Activated T-cell treated with anti-CD3 and anti-CD28 coated beads, Interleukin-2, amount 50 U/mL, for 4 hours (primary cell): ENCODE measurements around the gene ERCC4. TPM values are rescaled to one million over a fixed set of nuclear protein-coding genes. Genes with fewer than 3 reads are reported as not detected.
A peak's percentile ranks its signal among the peaks of the same experiment; 100 is the strongest.
"Not testable (repeated sequence)": the region's sequence is repeated elsewhere in the genome, so short reads cannot be mapped to it uniquely, and the experiment has no call there.

Experiments
- ATAC-seq, 2 donors: fragments of 200-7000 bp; cut with Tn5 transposase; one replicate each; pipeline ENCODE4 v1.10.0; 2021
- DNase-seq: peaks from one replicate; pipeline ENCODE4 v3.0.0-alpha.2; 2020
- H3K27me3 Mint-ChIP-seq: one replicate; pipeline ENCODE4 v1.8.0; 2021; ENCODE audit warnings: low read depth, mixed read lengths
- H3K36me3 Mint-ChIP-seq: one replicate; pipeline ENCODE4 v1.8.0; 2022; ENCODE audit warnings: mixed read lengths; ENCODE audit not compliant: insufficient read depth
- H3K4me1 Mint-ChIP-seq: one replicate; pipeline ENCODE4 v1.8.0; 2021; ENCODE audit warnings: low read depth, mixed read lengths
- H3K4me3 Mint-ChIP-seq: one replicate; pipeline ENCODE4 v1.8.0; 2021; ENCODE audit warnings: mild to moderate bottlenecking, moderate library complexity, mixed read lengths
- H3K9me3 Mint-ChIP-seq: one replicate; pipeline ENCODE4 v1.8.0; 2021; ENCODE audit warnings: mixed read lengths
- total RNA-seq, 3 donors: library from RNA; stranded (reverse); gene quantifications; one replicate each; pipeline ENCODE4 v1.2.1, GENCODE V29; 2021

ERCC4 gene
- total RNA-seq, 3 donors from 2014 or later = 11.4 to 16.7 (median 12.1) TPM

DNA sequence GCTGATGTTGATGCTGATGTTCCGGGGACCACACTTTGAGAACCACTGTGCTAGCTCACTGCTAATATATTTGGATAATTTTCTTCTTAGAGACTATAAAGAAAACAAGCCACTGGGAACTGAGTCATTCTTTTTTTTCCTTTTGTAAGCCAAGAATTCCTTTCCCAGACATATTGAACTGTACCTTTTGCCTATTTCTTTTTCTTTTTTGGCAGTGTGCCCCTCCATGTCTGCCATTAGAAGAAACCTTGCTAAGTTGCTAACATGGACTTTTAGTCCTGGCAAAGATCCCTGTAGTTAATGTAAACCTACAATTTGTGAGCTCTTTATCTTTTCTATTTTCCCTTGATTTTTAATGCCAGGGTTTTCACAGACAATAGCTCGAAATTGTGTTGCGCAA is 17.3 kb upstream of the ERCC4 start:
- ATAC-seq (no peak), DNase-seq (no peak)
- Mint-ChIP-seq H3K9me3 (no peaks in the 10 kb centered on the region), H3K27me3 (peaks cover 31% of the 10 kb centered on the region), H3K4me1 (peaks cover 1% of the 10 kb centered on the region), H3K36me3 (no peaks in the 10 kb centered on the region), H3K4me3 (no peak overlapping the region)

DNA sequence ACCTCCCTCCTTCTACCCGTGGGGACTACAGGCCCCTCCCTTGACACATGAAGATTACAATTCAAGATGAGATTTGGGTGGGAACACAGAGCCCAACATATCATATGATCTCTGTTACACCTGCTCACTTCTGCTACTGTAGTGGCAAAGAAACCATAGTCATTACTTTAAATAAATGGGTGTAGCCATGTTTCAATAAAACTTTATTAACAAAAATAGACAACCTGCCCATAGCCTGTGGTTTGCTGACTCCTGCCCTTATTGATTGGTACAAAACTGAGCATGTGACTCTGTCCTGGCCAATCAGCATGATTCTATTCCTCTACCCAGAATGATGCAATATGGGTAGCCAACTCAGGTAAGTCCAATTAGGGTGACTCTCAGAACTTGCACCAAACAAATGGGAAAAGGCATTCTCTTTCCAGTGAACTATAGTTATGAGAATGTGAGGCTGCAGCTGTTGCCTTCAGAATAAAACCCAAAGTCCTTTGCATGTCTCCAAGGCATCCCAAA is 15.7 kb upstream of the ERCC4 start:
- peaks cover 1% of the 10 kb centered on the region for H3K4me1 Mint-ChIP-seq
- no peak overlapping the region for H3K4me3 Mint-ChIP-seq
- no peaks in the 10 kb centered on the region for H3K36me3 Mint-ChIP-seq
- peaks cover 39% of the 10 kb centered on the region for H3K27me3 Mint-ChIP-seq
- ATAC-seq (no peak), DNase-seq (no peak)
- H3K9me3 Mint-ChIP-seq = no peaks in the 10 kb centered on the region

DNA sequence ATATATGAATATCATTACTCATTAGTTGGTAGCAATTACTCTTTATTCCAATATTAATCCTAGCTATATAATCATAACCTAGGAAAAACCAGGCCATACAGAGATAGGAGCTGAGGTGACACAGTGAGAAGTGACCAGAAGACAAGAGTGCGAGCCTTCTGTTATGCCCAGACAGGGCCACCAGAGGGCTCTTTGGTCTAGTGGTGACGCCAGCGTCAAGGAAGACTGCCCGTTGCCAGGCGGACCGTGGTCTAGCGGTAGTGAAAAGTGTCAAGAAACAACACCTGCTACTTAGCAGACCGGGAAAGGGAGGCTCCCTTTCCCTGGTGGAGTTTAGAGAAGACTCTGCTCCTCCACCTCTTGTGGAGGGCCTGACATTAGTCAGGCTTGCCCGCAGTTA is 15.1 kb upstream of the ERCC4 start:
- not testable (repeated sequence) for ATAC-seq, H3K4me3 Mint-ChIP-seq, H3K36me3 Mint-ChIP-seq, H3K4me1 Mint-ChIP-seq, H3K9me3 Mint-ChIP-seq, DNase-seq
- H3K27me3 Mint-ChIP-seq = peaks cover 42% of the 10 kb centered on the region

DNA sequence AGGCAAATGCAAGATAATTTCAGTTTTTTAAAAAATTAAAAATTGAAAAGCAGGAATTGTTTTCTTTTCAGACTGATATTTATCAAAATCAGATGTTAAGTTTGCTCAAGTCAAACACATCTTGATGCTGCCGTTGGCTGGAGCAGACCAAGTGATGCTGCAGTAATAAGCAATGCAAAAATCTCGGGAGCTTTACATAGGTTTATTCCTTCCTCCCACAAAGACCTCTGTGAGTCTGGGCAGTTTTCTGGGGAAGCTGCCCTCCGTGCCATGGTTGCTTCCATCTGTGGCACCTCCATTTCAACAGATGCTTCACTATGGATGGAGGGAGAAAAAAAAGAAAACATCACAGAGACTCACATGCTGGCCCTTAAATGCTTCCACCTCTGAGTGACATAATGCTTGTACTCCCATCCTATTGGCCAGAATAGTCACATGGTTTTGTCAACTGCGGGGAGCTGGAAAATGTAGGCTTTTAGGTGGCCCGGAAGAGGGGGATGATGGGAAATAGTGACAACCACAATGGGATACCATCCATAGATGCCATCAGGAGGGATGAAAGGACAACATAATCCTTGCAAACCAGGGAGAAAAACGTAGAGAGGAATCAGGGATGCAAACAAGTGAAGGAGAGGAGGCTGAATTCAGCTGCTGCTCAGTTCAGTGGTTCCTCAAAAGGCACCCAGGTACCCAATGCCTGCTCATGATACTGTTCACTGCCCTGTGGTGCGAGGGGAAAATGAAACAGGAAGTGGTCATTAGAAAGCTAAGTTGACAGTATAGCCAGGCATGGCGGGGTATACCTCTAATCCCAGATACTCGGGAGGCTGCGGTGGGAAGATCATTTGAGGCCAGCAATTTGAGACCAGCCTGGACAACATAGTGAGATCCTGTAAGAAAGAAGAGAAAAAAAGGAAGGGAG is 13.5 kb upstream of the ERCC4 start:
- H3K4me3 Mint-ChIP-seq = no peak overlapping the region
- DNase-seq (no peak), ATAC-seq (no peak)
- H3K9me3 Mint-ChIP-seq = no peaks in the 10 kb centered on the region
- H3K4me1 Mint-ChIP-seq = peaks cover 1% of the 10 kb centered on the region
- H3K36me3 Mint-ChIP-seq = no peaks in the 10 kb centered on the region
- peaks cover 44% of the 10 kb centered on the region for H3K27me3 Mint-ChIP-seq

DNA sequence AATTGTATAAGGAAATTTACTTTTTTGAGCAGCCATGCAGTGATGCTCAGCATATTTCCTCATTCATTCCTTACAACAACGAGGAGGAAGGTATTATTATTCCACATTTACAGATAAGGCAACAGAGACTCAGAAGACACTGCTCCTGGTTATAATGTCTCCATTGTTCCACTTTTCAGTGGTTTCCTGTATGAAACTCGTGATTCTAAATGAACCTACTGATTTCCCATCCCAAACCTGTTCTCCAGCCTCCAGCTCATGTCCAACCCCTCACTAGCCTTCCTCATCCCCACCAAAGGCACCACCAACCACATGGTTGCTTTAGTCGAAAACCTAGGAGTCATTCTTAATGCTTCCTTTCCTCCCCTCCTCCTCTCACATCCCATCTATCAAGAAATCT is 12.5 kb upstream of the ERCC4 start:
- Mint-ChIP-seq H3K27me3 (peaks cover 48% of the 10 kb centered on the region), H3K9me3 (peaks cover 4% of the 10 kb centered on the region), H3K4me1 (peaks cover 1% of the 10 kb centered on the region), H3K36me3 (no peaks in the 10 kb centered on the region), H3K4me3 (no peak overlapping the region)
- ATAC-seq (no peak), DNase-seq (no peak)

DNA sequence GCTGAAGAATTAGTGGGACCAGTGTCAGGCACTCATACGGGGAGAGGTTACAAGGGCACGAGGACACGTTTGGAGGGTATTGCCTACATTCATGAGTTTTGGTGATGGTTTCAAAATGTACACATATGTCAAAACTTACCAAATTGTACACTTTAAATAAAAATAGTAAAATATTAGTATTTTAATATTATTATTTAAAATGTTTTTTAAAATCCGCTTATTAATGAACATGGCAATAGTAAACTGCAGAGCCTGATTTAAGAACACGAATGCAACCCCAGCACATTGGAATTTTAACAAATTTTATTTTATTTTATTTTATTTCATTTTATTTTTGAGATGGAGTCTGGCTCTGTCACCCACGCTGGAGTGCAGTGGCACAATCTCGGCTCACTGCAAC is 10.9 kb upstream of the ERCC4 start:
- ATAC-seq (no peak), DNase-seq (no peak)
- H3K4me1 Mint-ChIP-seq = peaks cover 1% of the 10 kb centered on the region
- H3K9me3 Mint-ChIP-seq = peaks cover 4% of the 10 kb centered on the region
- no peak overlapping the region for H3K4me3 Mint-ChIP-seq
- H3K27me3 Mint-ChIP-seq = peaks cover 40% of the 10 kb centered on the region
- no peaks in the 10 kb centered on the region for H3K36me3 Mint-ChIP-seq

DNA sequence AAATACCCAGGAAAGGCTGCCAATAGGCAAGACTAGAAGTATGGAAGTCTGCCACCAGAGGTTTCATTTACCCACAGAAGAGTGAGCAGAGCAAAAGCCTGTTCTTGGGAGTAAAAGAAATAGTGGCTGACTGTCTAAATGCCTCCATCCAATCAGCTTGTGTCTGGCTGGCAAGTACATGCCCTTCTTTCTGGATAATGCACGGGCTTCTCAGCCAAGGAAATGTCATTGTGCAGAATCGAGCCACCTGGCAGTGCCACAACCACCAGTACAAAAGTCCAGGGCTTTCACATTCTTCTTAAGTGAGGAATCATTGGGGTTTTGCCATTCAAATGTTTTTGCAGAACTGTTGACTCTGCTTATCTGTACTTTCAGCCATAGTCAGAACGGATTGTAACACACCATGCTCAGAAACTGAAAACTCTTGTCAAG is 10.1 kb upstream of the ERCC4 start:
- ATAC-seq (no peak), DNase-seq (no peak)
- H3K4me1 Mint-ChIP-seq = peaks cover 1% of the 10 kb centered on the region
- no peaks in the 10 kb centered on the region for H3K36me3 Mint-ChIP-seq
- no peak overlapping the region for H3K4me3 Mint-ChIP-seq
- H3K27me3 Mint-ChIP-seq = peaks cover 40% of the 10 kb centered on the region
- peaks cover 4% of the 10 kb centered on the region for H3K9me3 Mint-ChIP-seq

DNA sequence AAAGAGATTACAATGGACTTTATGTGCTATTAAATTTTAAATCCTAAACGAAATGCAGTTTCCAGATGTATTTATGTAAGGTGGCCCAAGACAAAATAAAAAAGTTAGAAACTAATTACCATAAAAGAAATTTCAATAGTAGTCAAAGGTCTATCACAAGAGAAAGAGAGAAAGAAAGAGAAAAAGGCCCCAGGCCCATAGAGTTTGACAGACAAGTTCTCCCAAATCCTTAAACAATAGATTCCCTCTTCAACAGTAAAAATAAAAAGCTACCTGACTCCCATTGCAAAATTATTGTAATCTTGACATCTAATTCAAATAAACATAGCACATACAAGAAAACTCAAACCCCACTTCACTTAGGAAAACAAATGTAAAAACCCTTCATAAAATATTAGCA is 8.6 kb upstream of the ERCC4 start:
- peaks cover 1% of the 10 kb centered on the region for H3K4me1 Mint-ChIP-seq
- H3K27me3 Mint-ChIP-seq = peaks cover 33% of the 10 kb centered on the region
- peaks cover 4% of the 10 kb centered on the region for H3K9me3 Mint-ChIP-seq
- ATAC-seq = no peak
- DNase-seq = no peak
- no peaks in the 10 kb centered on the region for H3K36me3 Mint-ChIP-seq
- no peak overlapping the region for H3K4me3 Mint-ChIP-seq

DNA sequence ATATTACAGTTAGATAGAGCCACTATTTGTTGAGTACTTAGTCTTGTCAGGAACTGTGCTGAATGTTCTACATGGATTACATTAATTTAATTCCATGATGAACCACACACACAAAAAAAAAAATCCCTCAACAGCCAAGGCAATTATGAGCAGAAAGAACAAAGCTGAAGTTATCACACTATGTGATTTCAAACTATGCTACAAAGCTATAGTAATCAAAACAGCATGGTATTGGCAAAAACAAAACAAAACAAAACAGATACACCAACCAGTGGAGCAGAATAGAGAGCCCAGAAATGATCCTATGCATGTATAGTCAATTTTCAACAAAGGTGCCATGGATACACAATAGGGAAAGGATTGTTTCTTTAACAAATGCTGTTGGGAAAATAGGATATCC is 8.1 kb upstream of the ERCC4 start:
- no peaks in the 10 kb centered on the region for H3K4me1 Mint-ChIP-seq
- no peaks in the 10 kb centered on the region for H3K36me3 Mint-ChIP-seq

DNA sequence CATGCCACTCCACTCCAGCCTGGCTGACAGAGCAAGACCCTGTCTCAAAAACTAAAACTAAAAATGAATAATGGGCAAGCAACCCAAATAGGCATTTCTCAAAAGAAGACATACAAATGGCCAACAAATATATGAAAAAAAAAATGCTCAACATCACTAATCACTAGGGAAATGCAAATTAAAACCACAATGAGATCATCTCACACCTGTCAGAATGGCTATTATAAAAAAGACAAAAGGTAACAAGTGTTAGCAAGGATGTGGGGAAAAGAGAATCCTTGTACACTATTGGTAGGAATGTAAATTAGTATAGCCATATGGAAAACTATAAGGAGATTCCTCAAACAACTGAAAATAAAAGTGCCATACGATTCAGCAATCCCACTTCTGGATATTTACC is 7.1 kb upstream of the ERCC4 start:
- Mint-ChIP-seq H3K36me3 (no peaks in the 10 kb centered on the region), H3K9me3 (peaks cover 4% of the 10 kb centered on the region), H3K4me3 (no peak overlapping the region), H3K27me3 (peaks cover 20% of the 10 kb centered on the region), H3K4me1 (no peaks in the 10 kb centered on the region)
- DNase-seq (no peak), ATAC-seq (no peak)

More for the DNA sequence above, 8.1 kb upstream of the ERCC4 start:
- no peak overlapping the region for H3K4me3 Mint-ChIP-seq
- ATAC-seq = no peak
- peaks cover 4% of the 10 kb centered on the region for H3K9me3 Mint-ChIP-seq
- DNase-seq = no peak
- H3K27me3 Mint-ChIP-seq = peaks cover 27% of the 10 kb centered on the region

DNA sequence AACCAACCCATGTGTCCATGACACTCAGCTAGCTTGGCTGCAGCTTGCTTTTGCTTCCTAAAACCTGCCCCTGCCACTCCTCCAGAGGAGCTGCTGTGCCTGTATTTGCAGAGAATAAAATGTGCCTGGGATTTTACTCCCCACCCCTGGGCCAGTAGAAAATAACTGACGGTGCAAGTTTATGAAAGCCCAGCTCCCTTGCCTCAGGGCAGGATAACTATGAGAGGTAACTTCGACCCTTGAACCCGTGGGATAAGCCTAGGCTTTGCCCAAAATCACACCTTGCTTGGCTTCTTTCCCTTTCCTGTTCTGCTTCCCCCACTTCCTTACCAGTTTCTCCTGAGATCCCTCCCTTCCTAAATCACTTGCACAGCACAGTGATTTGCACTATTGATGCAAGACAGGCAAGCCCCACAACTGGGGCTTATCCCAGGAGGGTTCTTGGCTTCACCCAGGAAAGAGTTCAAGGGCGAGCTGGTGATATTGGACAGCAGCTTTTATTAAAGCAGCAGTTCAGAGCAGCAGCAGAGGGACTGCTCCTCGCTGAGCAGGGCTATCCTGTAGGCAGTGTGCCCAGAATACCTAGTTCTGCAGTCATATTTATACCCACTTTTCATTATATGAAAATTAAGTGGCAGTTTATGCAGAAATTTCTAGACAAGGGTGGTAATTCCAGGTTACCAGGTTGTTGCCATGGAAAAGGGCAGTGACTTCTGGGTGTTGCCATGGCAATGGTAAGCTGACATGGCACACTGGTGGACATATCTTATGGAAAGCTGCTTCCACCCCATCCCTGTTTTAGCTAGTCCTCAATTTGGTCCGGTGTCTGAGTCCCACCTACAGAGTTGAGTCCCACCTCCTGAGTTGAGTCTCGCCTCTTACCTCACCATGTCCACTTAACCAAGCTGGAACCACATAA is 6.3 kb upstream of the ERCC4 start:
- no peak for ATAC-seq
- Mint-ChIP-seq H3K4me1 (peaks cover under 1% of the 10 kb centered on the region), H3K36me3 (no peaks in the 10 kb centered on the region), H3K27me3 (peaks cover 13% of the 10 kb centered on the region), H3K4me3 (no peak overlapping the region), H3K9me3 (peaks cover 4% of the 10 kb centered on the region)
- no peak for DNase-seq

DNA sequence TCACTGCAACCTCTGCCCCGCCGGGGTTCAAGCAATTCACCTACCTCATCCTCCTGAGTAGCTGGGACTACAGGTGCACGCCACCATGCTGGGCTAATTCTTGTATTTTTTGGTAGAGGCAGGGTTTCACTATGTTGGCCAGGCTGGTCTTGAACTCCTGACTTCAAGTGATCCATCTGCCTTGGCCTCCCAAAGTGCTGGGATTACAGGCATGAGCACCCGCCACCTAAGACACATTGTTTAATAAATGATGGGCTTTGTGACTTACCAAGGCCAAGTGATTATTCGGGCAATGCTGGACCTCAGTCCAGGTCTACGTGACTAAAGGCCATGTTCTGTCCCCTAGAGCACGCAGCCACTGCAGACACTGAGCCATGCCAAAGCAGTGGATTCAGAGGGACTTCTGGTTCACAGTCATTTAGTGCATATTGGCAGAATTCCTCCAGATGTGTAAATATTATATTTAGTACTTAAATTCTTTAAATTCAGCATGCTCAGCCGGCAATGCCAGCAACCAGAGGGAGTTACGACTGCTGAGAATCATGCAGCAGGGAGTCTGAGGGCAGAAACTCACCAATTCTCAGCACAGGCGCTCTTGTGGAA is 4.8 kb upstream of the ERCC4 start:
- no peak for ATAC-seq
- no peak for DNase-seq
- H3K27me3 Mint-ChIP-seq = peaks cover 6% of the 10 kb centered on the region
- H3K36me3 Mint-ChIP-seq = no peaks in the 10 kb centered on the region
- peaks cover 4% of the 10 kb centered on the region for H3K9me3 Mint-ChIP-seq
- peaks cover 5% of the 10 kb centered on the region for H3K4me1 Mint-ChIP-seq
- no peak overlapping the region for H3K4me3 Mint-ChIP-seq

DNA sequence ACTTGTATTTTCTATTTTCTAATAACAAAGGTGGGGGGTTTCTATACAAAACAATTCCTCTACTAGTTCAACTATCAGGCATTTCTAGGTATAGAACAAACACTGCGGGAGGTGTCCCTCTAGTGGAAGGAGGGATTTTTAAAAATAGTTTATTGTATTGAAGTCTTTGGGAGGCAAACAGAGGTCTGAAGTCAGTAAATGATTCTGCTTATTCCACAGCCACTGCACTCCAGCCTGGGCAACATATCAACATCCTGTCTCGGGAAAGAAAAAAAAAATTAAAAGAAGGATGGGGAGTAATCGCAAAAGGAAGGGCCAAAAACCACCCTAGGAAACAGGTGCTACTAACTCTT is 648 bp upstream of the ERCC4 start:
- Mint-ChIP-seq H3K27me3 (no peaks in the 10 kb centered on the region), H3K36me3 (peaks cover 6% of the 10 kb centered on the region), H3K4me3 (peak overlapping the region; percentile 97), H3K9me3 (no peaks in the 10 kb centered on the region), H3K4me1 (peaks cover 20% of the 10 kb centered on the region)
- no peak for ATAC-seq
- no peak for DNase-seq

DNA sequence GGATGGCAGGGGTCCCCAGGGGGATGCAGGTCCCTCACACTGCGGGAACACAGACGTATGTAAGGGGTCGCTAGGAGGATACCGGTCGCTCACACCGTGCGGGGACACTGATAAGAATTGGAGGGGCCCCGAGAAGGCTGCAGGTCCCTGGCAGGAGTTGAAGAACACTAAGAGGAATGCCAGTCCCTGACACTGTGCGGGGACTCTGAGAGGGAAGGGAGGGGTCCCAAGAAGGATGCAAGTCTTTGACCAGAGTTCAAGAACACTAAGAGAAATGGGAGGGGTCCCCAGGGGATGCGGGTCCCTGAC is 510 bp downstream of the ERCC4 start:
- Mint-ChIP-seq H3K9me3 (no peaks in the 10 kb centered on the region), H3K4me1 (peaks cover 20% of the 10 kb centered on the region), H3K36me3 (peaks cover 8% of the 10 kb centered on the region), H3K4me3 (peak overlapping the region; percentile 97), H3K27me3 (no peaks in the 10 kb centered on the region)
- DNase-seq = no peak
- ATAC-seq = no peak
